H1 (cell line): ENCODE results near the gene FBLN5.

ENCODE experiments used
- CREB1 ChIP-seq: IDR thresholded peaks from 2 replicates; pipeline ENCODE4 v1.6.1; 2012; ENCODE audit warnings: inconsistent platforms
- CTCF ChIP-seq, 3 experiments: IDR thresholded peaks; 1 replicate in 2 of 3; 2 replicates in 1 of 3; pipeline versions ENCODE4 v1.5.1 to v1.6.1; 2011; ENCODE audit warnings: low read length in 3 of 3, mild to moderate bottlenecking in 3 of 3, inconsistent platforms in 2 of 3, low read depth in 1 of 3, moderate library complexity in 1 of 3; ENCODE audit not compliant: insufficient read depth in 1 of 3; ENCODE audit errors: control extremely low read depth in 1 of 3
- E2F6 ChIP-seq: IDR thresholded peaks from 2 replicates; pipeline ENCODE4 v1.6.1; 2012; ENCODE audit warnings: inconsistent platforms
- EZH2 ChIP-seq: fragments of 200-600 bp; sonication (generic); IDR thresholded peaks from 2 replicates; pipeline ENCODE4 v1.7.1; 2012; ENCODE audit warnings: low read depth, mild to moderate bottlenecking, moderate library complexity, low read length, inconsistent platforms; ENCODE audit not compliant: severe bottlenecking
- JUND ChIP-seq: IDR thresholded peaks from 2 replicates; pipeline ENCODE4 v1.6.1; 2011; ENCODE audit warnings: mild to moderate bottlenecking, improper control_type of control experiment, low read length
- NRF1 ChIP-seq: IDR thresholded peaks from 2 replicates; pipeline ENCODE4 v1.6.1; 2011; ENCODE audit warnings: mild to moderate bottlenecking, low read depth, low read length, improper control_type of control experiment
- POLR2A ChIP-seq, 2 experiments: IDR thresholded peaks; 1 replicate in 1 of 2; 2 replicates in 1 of 2; pipeline ENCODE4 v1.6.1; 2011; ENCODE audit warnings: low read depth in 2 of 2, low read length in 2 of 2, mild to moderate bottlenecking in 2 of 2; ENCODE audit errors: control extremely low read depth in 1 of 2
- YY1 ChIP-seq: IDR thresholded peaks from 2 replicates; pipeline ENCODE4 v1.6.1; 2011; ENCODE audit warnings: low read depth, mild to moderate bottlenecking, low read length

GRCh38 chr14:91957876-91958313 lies 10.4 kb upstream of the FBLN5 start:
- no peak for TF ChIP-seq YY1
- no peak for TF ChIP-seq CTCF (IDR thresholded peaks at IDR 0.05; ENCODE audit: control extremely low read depth in 1 of 3, insufficient read depth in 1 of 3, low read depth in 1 of 3, low read length in 3 of 3)
- TF ChIP-seq POLR2A (IDR thresholded peaks at IDR 0.05; ENCODE audit: control extremely low read depth in 1 of 2, low read depth in 2 of 2, low read length in 2 of 2), result no peak
- no peak for TF ChIP-seq JUND
- TF ChIP-seq CREB1, result no peak
- TF ChIP-seq NRF1, result no peak
- TF ChIP-seq EZH2, result no peak
- no peak for TF ChIP-seq E2F6
